Activated T-helper 1 cell treated with anti-CD3 and anti-CD28 coated beads, Interleukin-12 subunit alpha, Interleukin-12 subunit beta, Interleukin-2, Interleukin-4 antibody, amounts not matched to agents 30 ng/mL and 10 ng/mL and 1 ng/mL, durations not matched to agents 14 hours and 24 hours and 36 hours (primary cell): ENCODE results near the gene ELOVL1. TPM values are rescaled to one million over a fixed set of nuclear protein-coding genes. Genes with fewer than 3 reads are reported as not detected.

Source experiments
- DNase-seq: peaks from one replicate; pipeline ENCODE4 v3.0.0; 2021; ENCODE audit warnings: low spot score
- H3K27ac Mint-ChIP-seq: one replicate; pipeline ENCODE4 v1.8.0; 2021; ENCODE audit warnings: mild to moderate bottlenecking, mixed read lengths
- H3K27me3 Mint-ChIP-seq: one replicate; pipeline ENCODE4 v1.8.0; 2022; ENCODE audit warnings: mild to moderate bottlenecking, moderate library complexity, mixed read lengths; ENCODE audit not compliant: insufficient read depth
- H3K36me3 Mint-ChIP-seq: one replicate; pipeline ENCODE4 v1.8.0; 2021; ENCODE audit warnings: low read depth, mixed read lengths
- H3K4me1 Mint-ChIP-seq: one replicate; pipeline ENCODE4 v1.8.0; 2021; ENCODE audit warnings: low read depth, mixed read lengths
- H3K4me3 Mint-ChIP-seq: one replicate; pipeline ENCODE4 v1.8.0; 2021; ENCODE audit warnings: mild to moderate bottlenecking, moderate library complexity, mixed read lengths
- H3K9me3 Mint-ChIP-seq: one replicate; pipeline ENCODE4 v1.8.0; 2021; ENCODE audit warnings: mixed read lengths
- intact Hi-C: fragments of 100-400 bp; cut with micrococcal nuclease; formaldehyde crosslinking; loops from one replicate; pipeline ENCODE4 v1.15.1; 2024
- total RNA-seq: library from RNA; stranded (reverse); gene quantifications from 2 replicates; pipeline ENCODE4 v1.2.3, GENCODE V29; 2022

Gene ELOVL1
- total RNA-seq, 1 donor from 2014 or later, result 85.7 TPM

GRCh38 chr1:43360616-43361015 lies 7.2 kb downstream of the ELOVL1 start:
- Mint-ChIP-seq H3K4me3 (peak overlapping the region; percentile 96), H3K27ac (peak overlapping the region; percentile 45), H3K9me3 (no peaks in the 10 kb centered on the region), H3K27me3 (no peaks in the 10 kb centered on the region), H3K36me3 (peaks cover 64% of the 10 kb centered on the region), H3K4me1 (peaks cover 64% of the 10 kb centered on the region)
- intact Hi-C loops, result loop anchor here (10.0 kb wide), 3 partner anchors 344 to 614 kb away; partner anchors contain the start of genes ATP6V0B, B4GALT2, DPH2 and ST3GAL3
- DNase-seq, result no peak

- no peaks in the 10 kb centered on the region for H3K27me3 Mint-ChIP-seq
- no peak for DNase-seq
- peaks cover 58% of the 10 kb centered on the region for H3K36me3 Mint-ChIP-seq
- H3K4me3 Mint-ChIP-seq, result peak overlapping the region; percentile 96
- peaks cover 56% of the 10 kb centered on the region for H3K4me1 Mint-ChIP-seq
- intact Hi-C loops, result loop anchor here (2.0 to 10.0 kb wide), 5 partner anchors 29 to 615 kb away; partner anchors contain the start of genes ATP6V0B, B4GALT2, C1orf50 and DPH2
- H3K27ac Mint-ChIP-seq, result peak overlapping the region; percentile 79
- no peaks in the 10 kb centered on the region for H3K9me3 Mint-ChIP-seq
Measured at GRCh38 chr1:43359696-43360095, 8.1 kb downstream of the ELOVL1 start.

- peaks cover 50% of the 10 kb centered on the region for H3K4me1 Mint-ChIP-seq
- no peaks in the 10 kb centered on the region for H3K27me3 Mint-ChIP-seq
- intact Hi-C loops, result loop anchor here (1.0 to 2.0 kb wide), 12 partner anchors 9 to 592 kb away; partner anchors contain the start of genes C1orf50, CFAP57, EBNA1BP2 and ELOVL1
- no peaks in the 10 kb centered on the region for H3K9me3 Mint-ChIP-seq
- peaks cover 54% of the 10 kb centered on the region for H3K36me3 Mint-ChIP-seq
- H3K27ac Mint-ChIP-seq, result peak within 1 kb of the TSS; percentile 92
- peak within 1 kb of the TSS; percentile 96 for H3K4me3 Mint-ChIP-seq
- peak; percentile 99 for DNase-seq
Measured at GRCh38 chr1:43358746-43359693, 8.8 kb downstream of the ELOVL1 start, which contains the start of gene CDC20. Gene CDC20 (plus strand): TSS chr1:43358981. CDS start chr1:43359216, 235 bp downstream.

GRCh38 chr1:43358121-43358745 lies 9.6 kb downstream of the ELOVL1 start:
- Mint-ChIP-seq H3K27me3 (no peaks in the 10 kb centered on the region), H3K9me3 (no peaks in the 10 kb centered on the region), H3K4me3 (peak overlapping the region; percentile 96), H3K36me3 (peaks cover 47% of the 10 kb centered on the region), H3K4me1 (peaks cover 45% of the 10 kb centered on the region), H3K27ac (peak overlapping the region; percentile 90)
- intact Hi-C loops, result loop anchor here (1.0 to 2.0 kb wide), 12 partner anchors 9 to 591 kb away; partner anchors contain the start of genes C1orf50, CFAP57, EBNA1BP2 and ELOVL1
- peak; percentile 9 for DNase-seq

GRCh38 chr1:43357251-43357650 lies 10.6 kb downstream of the ELOVL1 start:
- intact Hi-C loops, result no loop called here
- H3K27me3 Mint-ChIP-seq, result no peaks in the 10 kb centered on the region
- H3K4me1 Mint-ChIP-seq, result peaks cover 47% of the 10 kb centered on the region
- DNase-seq, result no peak
- no peak overlapping the region for H3K27ac Mint-ChIP-seq
- H3K4me3 Mint-ChIP-seq, result peak overlapping the region; percentile 96
- H3K36me3 Mint-ChIP-seq, result peaks cover 42% of the 10 kb centered on the region
- no peaks in the 10 kb centered on the region for H3K9me3 Mint-ChIP-seq

GRCh38 chr1:43354936-43355335 lies 12.9 kb downstream of the ELOVL1 start:
- Mint-ChIP-seq H3K27ac (no peak overlapping the region), H3K9me3 (no peaks in the 10 kb centered on the region), H3K36me3 (peaks cover 19% of the 10 kb centered on the region), H3K4me1 (peaks cover 25% of the 10 kb centered on the region), H3K4me3 (no peak overlapping the region), H3K27me3 (no peaks in the 10 kb centered on the region)
- DNase-seq, result no peak
- intact Hi-C loops, result no loop called here

- no peak for DNase-seq
- Mint-ChIP-seq H3K9me3 (no peaks in the 10 kb centered on the region), H3K4me1 (peaks cover 25% of the 10 kb centered on the region), H3K27me3 (no peaks in the 10 kb centered on the region), H3K27ac (no peak overlapping the region), H3K36me3 (peaks cover 15% of the 10 kb centered on the region), H3K4me3 (no peak overlapping the region)
- intact Hi-C loops, result no loop called here
Measured at GRCh38 chr1:43354471-43354870, 13.3 kb downstream of the ELOVL1 start.

GRCh38 chr1:43352881-43353280 lies 14.9 kb downstream of the ELOVL1 start:
- peaks cover 11% of the 10 kb centered on the region for H3K36me3 Mint-ChIP-seq
- H3K9me3 Mint-ChIP-seq, result no peaks in the 10 kb centered on the region
- no peak overlapping the region for H3K27ac Mint-ChIP-seq
- intact Hi-C loops, result no loop called here
- no peaks in the 10 kb centered on the region for H3K27me3 Mint-ChIP-seq
- H3K4me3 Mint-ChIP-seq, result no peak overlapping the region
- DNase-seq, result no peak
- H3K4me1 Mint-ChIP-seq, result peaks cover 20% of the 10 kb centered on the region

GRCh38 chr1:43352351-43352705 lies 15.5 kb downstream of the ELOVL1 start:
- H3K9me3 Mint-ChIP-seq, result no peaks in the 10 kb centered on the region
- H3K27ac Mint-ChIP-seq, result no peak overlapping the region
- peaks cover 10% of the 10 kb centered on the region for H3K36me3 Mint-ChIP-seq
- peaks cover 17% of the 10 kb centered on the region for H3K4me1 Mint-ChIP-seq
- DNase-seq, result no peak
- intact Hi-C loops, result no loop called here
- no peaks in the 10 kb centered on the region for H3K27me3 Mint-ChIP-seq
- no peak overlapping the region for H3K4me3 Mint-ChIP-seq

- DNase-seq, result no peak
- intact Hi-C loops, result no loop called here
- no peak overlapping the region for H3K4me3 Mint-ChIP-seq
- H3K27me3 Mint-ChIP-seq, result no peaks in the 10 kb centered on the region
- peaks cover 17% of the 10 kb centered on the region for H3K4me1 Mint-ChIP-seq
- H3K9me3 Mint-ChIP-seq, result no peaks in the 10 kb centered on the region
- peaks cover 7% of the 10 kb centered on the region for H3K36me3 Mint-ChIP-seq
- H3K27ac Mint-ChIP-seq, result no peak overlapping the region
Measured at GRCh38 chr1:43351421-43352350, 16.1 kb downstream of the ELOVL1 start.

- H3K9me3 Mint-ChIP-seq, result no peaks in the 10 kb centered on the region
- H3K27ac Mint-ChIP-seq, result no peak overlapping the region
- H3K27me3 Mint-ChIP-seq, result peaks cover 3% of the 10 kb centered on the region
- intact Hi-C loops, result no loop called here
- H3K4me3 Mint-ChIP-seq, result no peak overlapping the region
- peaks cover 18% of the 10 kb centered on the region for H3K4me1 Mint-ChIP-seq
- H3K36me3 Mint-ChIP-seq, result peaks cover 6% of the 10 kb centered on the region
- no peak for DNase-seq
Measured at GRCh38 chr1:43350976-43351375, 16.8 kb downstream of the ELOVL1 start.
